Measurements from ENCODE around the gene SPATA2.

DNA sequence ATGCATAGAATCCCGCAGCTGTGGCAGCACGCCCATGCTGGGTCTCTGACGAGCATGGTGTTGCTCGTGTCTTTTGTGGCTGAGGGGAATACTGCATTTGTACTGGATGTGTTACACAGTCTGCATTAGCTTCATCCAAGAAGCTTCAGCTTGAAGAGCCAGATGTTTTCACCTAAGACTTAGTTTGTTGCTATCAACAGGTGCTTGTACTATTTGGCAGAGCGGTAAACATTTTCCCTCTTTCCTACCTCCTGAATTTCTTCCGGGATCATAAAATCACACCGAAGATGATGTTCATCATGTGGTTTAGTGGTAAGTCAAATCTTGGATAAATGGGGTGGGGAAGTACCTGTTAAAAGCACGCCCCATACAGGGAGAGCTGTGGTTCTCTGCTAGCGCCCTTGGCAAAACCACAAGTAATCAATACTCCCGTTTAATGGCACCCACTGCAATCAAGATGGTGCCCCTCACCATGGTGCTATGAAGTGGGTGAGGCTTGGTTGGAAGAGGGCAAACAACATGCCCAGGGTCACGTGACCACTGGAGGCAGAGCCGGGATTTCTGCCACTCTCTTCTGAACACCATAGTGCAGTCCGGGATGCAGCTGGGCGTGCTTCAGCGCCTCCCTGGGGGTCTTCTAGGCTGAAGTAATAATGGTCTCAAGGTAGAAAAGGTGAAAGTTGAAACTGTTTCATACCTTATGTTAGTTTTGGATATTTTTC, 34.4 kb downstream of the SPATA2 start:
- TF ChIP-seq ZFP30 (CRISPR knock-in tag; IDR thresholded peaks at IDR 0.05) (no peak), TCF4 (CRISPR knock-in tag; IDR thresholded peaks at IDR 0.05; ENCODE audit: borderline replicate concordance) (no peak), ESRRG (CRISPR knock-in tag; IDR thresholded peaks at IDR 0.05) (no peak), TOX (CRISPR knock-in tag; IDR thresholded peaks at IDR 0.05; ENCODE audit: borderline replicate concordance) (no peak), ZFP3 (CRISPR knock-in tag; IDR thresholded peaks at IDR 0.05) (no peak), ZNF8 (CRISPR knock-in tag; IDR thresholded peaks at IDR 0.05) (no peak)
- TF ChIP-seq, protein P1, sequence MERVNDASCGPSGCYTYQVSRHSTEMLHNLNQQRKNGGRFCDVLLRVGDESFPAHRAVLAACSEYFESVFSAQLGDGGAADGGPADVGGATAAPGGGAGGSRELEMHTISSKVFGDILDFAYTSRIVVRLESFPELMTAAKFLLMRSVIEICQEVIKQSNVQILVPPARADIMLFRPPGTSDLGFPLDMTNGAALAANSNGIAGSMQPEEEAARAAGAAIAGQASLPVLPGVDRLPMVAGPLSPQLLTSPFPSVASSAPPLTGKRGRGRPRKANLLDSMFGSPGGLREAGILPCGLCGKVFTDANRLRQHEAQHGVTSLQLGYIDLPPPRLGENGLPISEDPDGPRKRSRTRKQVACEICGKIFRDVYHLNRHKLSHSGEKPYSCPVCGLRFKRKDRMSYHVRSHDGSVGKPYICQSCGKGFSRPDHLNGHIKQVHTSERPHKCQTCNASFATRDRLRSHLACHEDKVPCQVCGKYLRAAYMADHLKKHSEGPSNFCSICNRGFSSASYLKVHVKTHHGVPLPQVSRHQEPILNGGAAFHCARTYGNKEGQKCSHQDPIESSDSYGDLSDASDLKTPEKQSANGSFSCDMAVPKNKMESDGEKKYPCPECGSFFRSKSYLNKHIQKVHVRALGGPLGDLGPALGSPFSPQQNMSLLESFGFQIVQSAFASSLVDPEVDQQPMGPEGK (CRISPR knock-in tag; IDR thresholded peaks at IDR 0.05; ENCODE audit: borderline replicate concordance) = no peak
